Activated naive CD4-positive, alpha-beta T cell treated with anti-CD3 and anti-CD28 coated beads, Interleukin-2, amount 50 U/mL, for 24 hours (primary cell): ENCODE results near the gene OLIG2.

Experiments
- H3K27ac Mint-ChIP-seq: one replicate; pipeline ENCODE4 v1.8.0; 2021; ENCODE audit warnings: mild to moderate bottlenecking, mixed read lengths
- H3K27me3 Mint-ChIP-seq: one replicate; pipeline ENCODE4 v1.8.0; 2021; ENCODE audit warnings: mixed read lengths
- H3K36me3 Mint-ChIP-seq: one replicate; pipeline ENCODE4 v1.8.0; 2021; ENCODE audit warnings: mixed read lengths
- H3K4me1 Mint-ChIP-seq: one replicate; pipeline ENCODE4 v1.8.0; 2021; ENCODE audit warnings: mixed read lengths
- H3K4me3 Mint-ChIP-seq: one replicate; pipeline ENCODE4 v1.8.0; 2021; ENCODE audit warnings: mild to moderate bottlenecking, mixed read lengths
- H3K9me3 Mint-ChIP-seq: one replicate; pipeline ENCODE4 v1.8.0; 2021; ENCODE audit warnings: mixed read lengths

OLIG2 gene

DNA sequence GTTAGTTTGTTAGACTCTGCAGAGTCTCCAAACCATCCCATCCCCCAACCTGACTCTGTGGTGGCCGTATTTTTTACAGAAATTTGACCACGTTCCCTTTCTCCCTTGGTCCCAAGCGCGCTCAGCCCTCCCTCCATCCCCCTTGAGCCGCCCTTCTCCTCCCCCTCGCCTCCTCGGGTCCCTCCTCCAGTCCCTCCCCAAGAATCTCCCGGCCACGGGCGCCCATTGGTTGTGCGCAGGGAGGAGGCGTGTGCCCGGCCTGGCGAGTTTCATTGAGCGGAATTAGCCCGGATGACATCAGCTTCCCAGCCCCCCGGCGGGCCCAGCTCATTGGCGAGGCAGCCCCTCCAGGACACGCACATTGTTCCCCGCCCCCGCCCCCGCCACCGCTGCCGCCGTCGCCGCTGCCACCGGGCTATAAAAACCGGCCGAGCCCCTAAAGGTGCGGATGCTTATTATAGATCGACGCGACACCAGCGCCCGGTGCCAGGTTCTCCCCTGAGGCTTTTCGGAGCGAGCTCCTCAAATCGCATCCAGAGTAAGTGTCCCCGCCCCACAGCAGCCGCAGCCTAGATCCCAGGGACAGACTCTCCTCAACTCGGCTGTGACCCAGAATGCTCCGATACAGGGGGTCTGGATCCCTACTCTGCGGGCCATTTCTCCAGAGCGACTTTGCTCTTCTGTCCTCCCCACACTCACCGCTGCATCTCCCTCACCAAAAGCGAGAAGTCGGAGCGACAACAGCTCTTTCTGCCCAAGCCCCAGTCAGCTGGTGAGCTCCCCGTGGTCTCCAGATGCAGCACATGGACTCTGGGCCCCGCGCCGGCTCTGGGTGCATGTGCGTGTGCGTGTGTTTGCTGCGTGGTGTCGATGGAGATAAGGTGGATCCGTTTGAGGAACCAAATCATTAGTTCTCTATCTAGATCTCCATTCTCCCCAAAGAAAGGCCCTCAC lies at the start of gene OLIG2:
OLIG2 (plus strand) TSS at position 447 of the 954 bp plus-strand sequence. CDS start 928 bp downstream, outside the sequence.
- Mint-ChIP-seq H3K4me1 (peaks cover 48% of the 10 kb centered on the region), H3K27me3 (peaks cover 60% of the 10 kb centered on the region), H3K9me3 (no peaks in the 10 kb centered on the region), H3K36me3 (no peaks in the 10 kb centered on the region), H3K27ac (peak within 1 kb of the TSS; percentile 46), H3K4me3 (peak within 1 kb of the TSS; percentile 51)

DNA sequence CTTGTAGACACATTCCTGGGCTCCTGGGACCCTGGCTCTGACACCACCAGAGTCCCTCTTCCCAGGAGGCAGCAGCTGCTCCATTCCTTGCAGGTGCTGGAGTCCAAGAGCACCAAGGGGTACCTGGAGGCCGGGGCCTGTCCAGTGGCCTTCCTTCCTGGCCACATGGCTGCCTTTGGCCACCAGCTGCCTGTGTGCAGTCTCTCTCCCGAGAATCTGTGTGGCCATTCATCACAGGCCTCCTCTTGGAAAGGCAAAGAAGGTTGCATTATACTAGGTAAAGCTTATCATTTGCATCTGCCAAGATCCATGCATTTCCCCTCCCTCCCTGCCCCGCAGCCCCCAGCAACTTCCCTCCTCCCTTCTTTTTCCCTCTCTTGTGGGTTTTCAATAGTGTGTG lies 48.9 kb upstream of the OLIG2 start:
- Mint-ChIP-seq H3K36me3 (no peaks in the 10 kb centered on the region), H3K27ac (peak overlapping the region; percentile 41), H3K4me1 (no peaks in the 10 kb centered on the region), H3K4me3 (no peak overlapping the region), H3K27me3 (peaks cover 15% of the 10 kb centered on the region), H3K9me3 (no peaks in the 10 kb centered on the region)

DNA sequence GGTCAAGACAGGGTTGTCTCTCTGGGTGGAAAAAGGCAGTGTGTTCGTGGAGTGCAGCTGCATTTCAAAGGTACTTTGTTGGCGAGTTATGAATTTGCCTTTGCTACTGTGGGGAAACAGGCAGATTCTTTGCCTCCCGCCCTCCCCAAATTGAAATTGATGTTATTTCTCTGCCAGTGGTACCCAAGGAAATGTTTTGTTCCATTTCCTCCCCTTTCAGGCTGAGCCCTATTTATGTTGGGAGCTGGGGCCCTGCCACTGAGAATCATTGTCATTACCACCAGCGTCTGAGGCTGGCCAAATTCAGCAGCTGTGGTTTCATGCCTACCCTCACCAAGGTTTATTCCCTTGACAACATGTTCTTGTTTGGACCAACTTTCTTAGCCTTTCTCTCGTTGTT lies 48.5 kb upstream of the OLIG2 start:
- Mint-ChIP-seq H3K4me3 (no peak overlapping the region), H3K36me3 (no peaks in the 10 kb centered on the region), H3K9me3 (no peaks in the 10 kb centered on the region), H3K4me1 (no peaks in the 10 kb centered on the region), H3K27ac (no peak overlapping the region), H3K27me3 (peaks cover 15% of the 10 kb centered on the region)

DNA sequence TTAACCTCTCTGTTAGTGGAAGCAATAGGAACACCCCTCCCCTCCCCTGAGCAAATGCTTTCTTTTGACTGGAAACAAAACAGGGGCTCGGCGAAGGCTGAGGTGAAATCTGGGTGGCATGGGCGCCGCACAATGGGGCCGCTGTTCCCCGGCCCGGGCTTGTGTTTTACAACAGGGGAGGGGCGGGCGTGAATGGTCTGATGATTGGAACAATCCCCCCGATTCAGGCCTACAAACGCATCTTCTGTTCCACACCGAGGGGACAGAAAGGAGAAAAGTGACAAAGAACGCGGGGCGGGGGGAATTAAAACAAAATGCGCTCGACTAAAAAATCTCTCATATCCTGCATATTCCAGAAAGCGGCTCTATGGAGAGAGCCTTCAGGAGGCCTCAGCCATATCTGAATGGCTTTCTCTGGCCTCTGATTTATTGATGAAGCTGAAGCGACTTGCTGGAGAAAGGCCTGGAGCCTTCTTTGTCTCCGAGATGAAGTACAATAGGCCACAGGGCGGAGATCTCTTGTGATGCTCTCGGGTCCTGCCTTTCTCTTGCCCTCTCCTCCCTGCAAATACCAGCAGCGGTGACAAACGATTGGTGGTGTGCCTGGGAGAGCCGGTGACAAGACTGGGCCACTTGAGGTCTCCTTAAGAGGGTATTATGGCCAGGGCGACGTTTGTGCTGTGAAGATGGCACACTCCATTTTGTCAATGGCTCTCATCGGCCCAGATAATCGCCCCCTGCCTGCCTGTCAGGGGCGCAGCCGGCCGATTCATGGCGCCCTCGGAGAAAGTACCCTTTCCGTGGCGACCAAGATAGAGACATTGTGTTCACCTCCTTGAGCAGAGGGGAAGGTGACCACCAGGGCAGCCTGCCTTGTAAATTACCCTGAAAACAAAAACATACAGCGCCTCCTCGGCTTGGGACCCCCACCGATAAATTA lies 47.1 kb upstream of the OLIG2 start:
- H3K36me3 Mint-ChIP-seq = no peaks in the 10 kb centered on the region
- no peak overlapping the region for H3K4me3 Mint-ChIP-seq
- H3K27me3 Mint-ChIP-seq = peaks cover 12% of the 10 kb centered on the region
- no peaks in the 10 kb centered on the region for H3K9me3 Mint-ChIP-seq
- no peak overlapping the region for H3K27ac Mint-ChIP-seq
- no peaks in the 10 kb centered on the region for H3K4me1 Mint-ChIP-seq

DNA sequence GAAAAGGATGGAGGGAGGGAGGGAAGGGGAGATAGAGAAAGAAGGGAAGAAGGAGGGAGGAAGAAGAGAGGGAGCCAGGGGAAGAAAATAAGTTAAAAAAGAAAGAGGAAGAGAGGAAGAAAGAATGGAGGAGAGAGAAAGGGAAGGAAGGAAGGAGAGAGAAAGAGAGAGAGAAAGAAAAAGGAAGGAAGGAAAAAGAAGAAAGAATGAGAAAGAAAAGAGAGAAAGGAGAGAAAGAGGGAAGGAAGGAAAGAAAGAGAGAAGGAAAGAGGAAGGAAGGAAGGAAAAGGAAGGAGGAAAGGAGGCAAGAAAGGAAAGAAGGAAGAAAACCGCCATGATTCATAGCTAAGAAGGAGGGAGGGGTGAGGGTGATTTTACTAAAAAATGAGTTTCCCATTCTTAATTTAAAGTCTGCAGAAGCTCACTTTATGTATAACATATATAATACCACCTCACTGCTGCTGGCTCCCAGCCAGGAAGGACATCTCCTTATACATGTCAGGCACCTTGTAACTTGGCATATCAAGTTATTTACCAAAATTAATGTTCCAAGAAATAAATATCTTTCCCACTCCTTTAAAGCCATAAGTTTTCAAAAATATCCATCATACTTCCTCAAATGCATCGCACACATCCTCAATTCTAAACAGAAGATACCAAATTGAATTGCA lies 46.0 kb upstream of the OLIG2 start:
- H3K27ac Mint-ChIP-seq = no peak overlapping the region
- H3K9me3 Mint-ChIP-seq = no peaks in the 10 kb centered on the region
- no peak overlapping the region for H3K4me3 Mint-ChIP-seq
- H3K36me3 Mint-ChIP-seq = no peaks in the 10 kb centered on the region
- no peaks in the 10 kb centered on the region for H3K4me1 Mint-ChIP-seq
- H3K27me3 Mint-ChIP-seq = peaks cover 10% of the 10 kb centered on the region

DNA sequence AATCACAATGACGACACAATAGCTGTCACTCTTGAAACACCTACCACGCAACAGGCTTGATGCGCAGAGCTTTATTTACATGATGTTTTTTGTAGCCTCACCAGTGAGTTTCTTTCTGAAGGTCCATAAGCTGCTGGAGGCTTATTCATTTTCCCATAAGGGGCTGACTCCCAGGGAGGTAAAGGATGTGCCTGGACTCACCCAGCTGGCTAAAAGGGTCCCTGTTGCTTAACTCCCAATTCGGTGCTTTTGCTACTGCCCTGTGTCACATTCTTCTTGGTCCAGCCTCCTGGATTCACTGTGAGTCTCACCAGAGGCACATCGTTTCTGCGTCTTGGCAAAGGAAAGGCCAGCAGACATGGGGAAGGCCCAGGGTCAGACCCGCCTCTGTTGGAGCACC lies 44.6 kb upstream of the OLIG2 start:
- Mint-ChIP-seq H3K4me3 (no peak overlapping the region), H3K4me1 (no peaks in the 10 kb centered on the region), H3K9me3 (no peaks in the 10 kb centered on the region), H3K27ac (no peak overlapping the region), H3K36me3 (no peaks in the 10 kb centered on the region), H3K27me3 (peaks cover 6% of the 10 kb centered on the region)

DNA sequence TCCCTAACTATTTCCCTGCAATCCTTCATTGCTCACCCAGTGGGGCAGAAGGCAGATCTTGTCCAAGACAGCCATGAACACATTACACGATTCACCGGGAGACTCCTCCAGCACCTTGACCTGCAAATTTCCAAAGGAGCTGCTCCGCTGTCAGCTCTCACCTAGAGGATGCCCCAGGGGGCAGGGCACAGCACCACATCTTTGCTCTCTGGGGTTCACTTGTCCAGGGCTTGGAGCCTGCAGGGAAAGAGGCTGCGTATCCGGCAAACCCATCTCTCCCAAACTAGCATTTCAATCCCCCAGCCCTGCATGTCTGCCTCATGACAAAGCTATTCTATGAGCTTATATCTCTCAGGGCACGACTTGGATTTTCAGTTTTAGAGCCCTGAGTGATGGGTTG lies 35.1 kb upstream of the OLIG2 start:
- Mint-ChIP-seq H3K27me3 (peaks cover 16% of the 10 kb centered on the region), H3K36me3 (no peaks in the 10 kb centered on the region), H3K4me1 (no peaks in the 10 kb centered on the region), H3K4me3 (no peak overlapping the region), H3K27ac (no peak overlapping the region), H3K9me3 (no peaks in the 10 kb centered on the region)

DNA sequence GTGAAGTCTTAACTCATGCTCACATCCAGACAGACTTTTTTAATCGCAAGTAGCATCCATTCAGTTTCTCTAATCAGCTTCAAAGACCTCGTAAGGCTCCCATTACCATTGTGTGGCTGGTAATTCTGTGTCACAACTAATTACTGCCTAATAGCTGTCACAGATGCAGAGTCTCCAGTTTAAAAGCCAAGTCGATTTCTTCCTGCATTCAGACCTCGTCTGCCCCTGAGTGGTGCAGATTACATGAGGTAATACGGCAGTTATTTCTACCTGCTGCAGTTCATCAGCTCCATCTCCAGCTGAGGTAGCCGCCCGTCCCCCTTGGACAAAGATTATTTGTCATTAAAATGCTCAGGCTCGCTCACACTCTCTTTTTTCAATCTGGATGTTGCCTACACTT lies 34.4 kb upstream of the OLIG2 start:
- no peaks in the 10 kb centered on the region for H3K36me3 Mint-ChIP-seq
- no peak overlapping the region for H3K27ac Mint-ChIP-seq
- H3K27me3 Mint-ChIP-seq = peaks cover 16% of the 10 kb centered on the region
- no peaks in the 10 kb centered on the region for H3K4me1 Mint-ChIP-seq
- H3K9me3 Mint-ChIP-seq = no peaks in the 10 kb centered on the region
- no peak overlapping the region for H3K4me3 Mint-ChIP-seq

DNA sequence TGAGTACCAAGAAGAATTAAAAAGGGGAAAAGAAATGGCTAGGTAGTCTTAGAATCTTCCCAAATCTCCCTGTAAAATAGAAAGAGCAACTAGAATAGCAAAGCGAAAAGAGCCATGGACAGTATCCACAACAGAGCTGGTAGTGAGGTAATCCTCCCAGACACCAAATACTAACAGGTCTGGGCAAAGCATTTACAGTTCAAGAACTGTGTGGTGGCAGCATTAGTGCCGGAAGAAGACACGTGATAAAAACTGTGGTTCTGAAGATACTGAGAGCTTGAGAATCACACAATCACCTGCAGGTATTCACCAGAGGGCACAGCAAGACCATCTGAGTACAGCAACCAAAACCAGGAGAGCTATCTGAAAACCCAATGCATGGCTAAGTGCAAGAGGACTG lies 31.8 kb upstream of the OLIG2 start:
- Mint-ChIP-seq H3K36me3 (no peaks in the 10 kb centered on the region), H3K4me1 (no peaks in the 10 kb centered on the region), H3K27ac (no peak overlapping the region), H3K4me3 (no peak overlapping the region), H3K27me3 (peaks cover 16% of the 10 kb centered on the region), H3K9me3 (no peaks in the 10 kb centered on the region)

DNA sequence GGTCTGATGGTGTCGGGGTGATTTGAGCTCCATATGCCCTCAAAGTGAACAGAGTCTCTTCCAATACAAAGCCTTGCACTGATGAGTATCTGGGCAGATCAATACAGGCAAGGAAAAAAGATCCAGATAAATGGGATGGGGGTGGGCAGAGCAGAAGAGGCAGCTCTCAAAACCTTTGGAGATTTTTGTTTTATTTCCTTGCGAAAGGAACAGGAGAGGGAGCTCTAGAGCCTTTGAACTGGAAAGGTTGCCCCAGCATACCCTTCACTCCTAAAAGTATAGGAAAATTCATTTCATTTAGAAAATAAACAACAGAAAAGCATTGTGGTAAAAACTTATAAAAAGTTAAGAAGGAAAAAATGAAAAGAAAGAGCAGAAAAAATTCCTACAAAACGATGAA lies 31.4 kb upstream of the OLIG2 start:
- Mint-ChIP-seq H3K4me1 (no peaks in the 10 kb centered on the region), H3K27ac (no peak overlapping the region), H3K9me3 (no peaks in the 10 kb centered on the region), H3K27me3 (peaks cover 16% of the 10 kb centered on the region), H3K4me3 (no peak overlapping the region), H3K36me3 (no peaks in the 10 kb centered on the region)

DNA sequence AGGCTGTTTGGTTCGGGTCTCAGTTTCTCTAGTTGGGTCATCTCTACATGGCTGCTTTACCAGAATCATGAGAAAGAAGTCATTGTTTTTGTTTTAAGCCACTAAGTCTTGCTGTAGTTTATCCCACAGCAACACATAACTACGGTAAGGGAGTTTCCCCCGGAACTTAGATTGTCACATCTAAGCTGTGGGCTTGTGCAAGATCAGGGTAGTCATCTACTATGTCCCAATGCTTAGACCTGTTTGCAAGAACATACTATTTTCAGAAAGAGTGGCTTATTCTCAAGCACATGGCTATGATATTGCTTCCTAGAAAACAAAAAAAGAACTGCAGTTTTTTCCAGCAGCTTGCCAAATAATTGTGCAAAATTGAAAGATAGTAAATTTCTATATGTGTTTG lies 18.0 kb upstream of the OLIG2 start:
- Mint-ChIP-seq H3K27ac (no peak overlapping the region), H3K9me3 (no peaks in the 10 kb centered on the region), H3K4me3 (no peak overlapping the region), H3K4me1 (no peaks in the 10 kb centered on the region), H3K27me3 (peaks cover 11% of the 10 kb centered on the region), H3K36me3 (no peaks in the 10 kb centered on the region)

DNA sequence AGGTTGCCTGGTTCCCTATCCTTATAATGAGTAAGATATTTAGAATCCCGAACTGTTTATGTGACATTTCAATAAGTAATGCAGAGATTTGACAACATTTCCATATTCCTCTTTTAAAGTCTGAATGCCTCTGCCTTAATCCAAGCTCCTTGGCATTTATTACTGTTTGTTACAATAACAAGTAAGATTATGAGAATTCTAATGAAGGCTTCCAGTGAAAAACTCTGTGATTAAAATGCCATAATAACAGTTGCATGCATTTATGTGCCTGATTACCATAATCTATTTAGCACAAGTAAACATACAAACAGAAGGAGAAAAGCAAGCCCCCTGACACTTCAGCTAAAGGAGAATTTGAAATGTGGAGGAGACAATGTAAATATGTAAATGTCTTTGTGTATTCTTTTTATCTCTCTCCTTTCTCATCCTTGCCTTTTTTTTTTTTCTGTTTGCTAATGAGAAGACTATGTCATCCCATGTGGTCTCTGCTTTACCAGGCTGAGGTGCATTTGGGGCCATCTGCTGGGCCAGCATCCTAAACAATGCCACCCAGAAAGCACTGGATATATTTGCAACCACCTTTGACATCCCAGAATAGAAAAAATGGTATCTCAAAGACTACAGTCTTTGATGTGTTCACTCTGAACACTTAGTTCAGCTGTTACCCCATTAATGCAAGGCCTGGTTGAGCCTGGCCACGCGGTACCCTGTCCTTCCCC lies 17.2 kb upstream of the OLIG2 start:
- peaks cover 14% of the 10 kb centered on the region for H3K27me3 Mint-ChIP-seq
- H3K27ac Mint-ChIP-seq = no peak overlapping the region
- H3K4me3 Mint-ChIP-seq = no peak overlapping the region
- H3K9me3 Mint-ChIP-seq = no peaks in the 10 kb centered on the region
- no peaks in the 10 kb centered on the region for H3K4me1 Mint-ChIP-seq
- H3K36me3 Mint-ChIP-seq = no peaks in the 10 kb centered on the region

DNA sequence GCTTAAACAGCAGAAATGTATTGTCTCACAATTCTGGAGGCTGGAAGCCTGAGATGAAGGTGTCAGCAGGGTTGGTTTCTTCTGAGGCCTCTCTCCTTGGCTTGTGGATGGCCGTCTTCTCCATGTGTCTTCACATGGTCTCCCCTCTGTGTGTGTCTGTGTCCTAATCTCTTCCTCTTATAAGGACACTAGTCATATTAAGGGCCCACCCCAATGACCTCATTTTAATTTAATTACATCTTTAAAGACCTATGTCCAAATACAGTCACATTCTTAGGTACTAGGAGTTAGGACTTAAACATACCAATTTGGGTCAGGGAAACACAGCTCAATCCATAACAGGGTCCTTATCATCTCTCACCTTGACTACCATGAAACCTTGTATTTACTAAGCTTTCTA lies 14.8 kb upstream of the OLIG2 start:
- H3K4me3 Mint-ChIP-seq = no peak overlapping the region
- H3K4me1 Mint-ChIP-seq = no peaks in the 10 kb centered on the region
- no peaks in the 10 kb centered on the region for H3K9me3 Mint-ChIP-seq
- H3K36me3 Mint-ChIP-seq = no peaks in the 10 kb centered on the region
- H3K27me3 Mint-ChIP-seq = peaks cover 28% of the 10 kb centered on the region
- no peak overlapping the region for H3K27ac Mint-ChIP-seq

DNA sequence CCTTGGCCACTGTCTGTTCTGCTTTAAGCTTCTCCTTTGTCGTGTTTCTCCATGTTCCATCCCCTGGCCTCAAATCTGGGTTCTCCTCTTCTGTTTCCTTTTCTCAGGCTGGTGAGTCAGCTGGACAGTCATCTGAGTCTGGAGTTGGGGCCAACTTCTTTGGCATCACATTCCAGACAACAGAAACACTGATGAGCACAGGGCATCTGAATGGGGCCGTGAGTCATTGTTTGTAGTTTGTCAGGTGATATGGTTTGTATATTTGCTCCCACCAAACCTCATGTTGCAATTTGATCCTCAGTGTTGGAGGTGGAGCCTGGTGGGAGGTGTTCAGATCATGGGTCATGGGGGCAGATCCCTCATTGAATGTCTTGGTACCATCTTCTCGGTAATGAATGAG lies 14.3 kb upstream of the OLIG2 start:
- H3K9me3 Mint-ChIP-seq = no peaks in the 10 kb centered on the region
- H3K4me1 Mint-ChIP-seq = no peaks in the 10 kb centered on the region
- no peak overlapping the region for H3K27ac Mint-ChIP-seq
- no peak overlapping the region for H3K4me3 Mint-ChIP-seq
- peaks cover 31% of the 10 kb centered on the region for H3K27me3 Mint-ChIP-seq
- H3K36me3 Mint-ChIP-seq = no peaks in the 10 kb centered on the region

DNA sequence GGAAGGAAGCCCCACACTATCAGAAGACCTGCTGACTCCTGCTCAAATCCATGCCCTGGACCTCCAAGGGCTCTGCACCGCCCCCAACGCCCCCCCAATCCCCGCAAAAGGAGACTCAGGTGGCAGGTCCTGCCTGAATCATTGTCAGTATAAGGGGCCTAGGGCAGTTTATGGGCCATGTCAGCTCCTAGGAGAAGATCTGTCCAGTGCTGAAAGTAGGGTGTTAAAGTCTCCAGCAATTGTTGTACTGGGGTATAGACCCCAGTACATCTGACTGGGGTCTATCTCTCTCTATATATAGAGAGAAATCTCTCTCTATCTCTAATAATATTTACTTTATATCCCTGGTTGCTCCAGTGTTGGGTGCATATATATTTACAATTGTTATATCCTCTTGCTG lies 12.1 kb upstream of the OLIG2 start:
- Mint-ChIP-seq H3K27me3 (peaks cover 50% of the 10 kb centered on the region), H3K9me3 (no peaks in the 10 kb centered on the region), H3K4me3 (no peak overlapping the region), H3K4me1 (peaks cover under 1% of the 10 kb centered on the region), H3K36me3 (no peaks in the 10 kb centered on the region), H3K27ac (no peak overlapping the region)
